K562 (cell line): ENCODE data around the gene F2RL2. TPM values are rescaled to one million over a fixed set of nuclear protein-coding genes. Genes with fewer than 3 reads are reported as not detected.

ENCODE experiments used
- ATAC-seq: fragments of 200-7000 bp; cut with Tn5 transposase; 3 replicates; pipeline ENCODE4 v1.9.1; 2020; ENCODE audit warnings: moderate library complexity
- BruUV-seq: library from RNA; stranded (reverse); fragments of 400-500 nt; replicated peaks from 2 replicates; lab custom pipeline; 2021; lab: Mats Ljungman, UMichigan
- CTCF ChIA-PET: fragments of 300-600 bp; formaldehyde crosslinking; extraction: SDS; loops from one replicate; lab custom pipeline; 2021; ENCODE audit warnings: low intra/inter-chr PET ratio; lab: Yijun Ruan, JAX
- POLR2A ChIA-PET: fragments of 300-600, 350-650 bp; sonication (Branson Sonifier 250); formaldehyde crosslinking; extraction: SDS; loops from one replicate; lab custom pipeline; 2021; ENCODE audit warnings: antibody characterized with exemption, inconsistent platforms; lab: Yijun Ruan, JAX
- DNase-seq, 4 experiments: peaks; one replicate each; pipeline versions ENCODE4 v3.0.0 to v3.0.0-alpha.2; 2011 to 2018; ENCODE audit warnings: low spot score in 3 of 4, mixed read lengths in 3 of 4; ENCODE audit errors: extremely low read depth in 1 of 4
- FAIRE-seq: peaks from 2 replicates; lab custom pipeline; 2011; peaks lifted over from hg19 to GRCh38; lab: Jason Lieb, UNC
- H2AFZ ChIP-seq: 2 replicates; pipeline ENCODE4 v1.6.0; 2011; ENCODE audit warnings: low read depth, low read length, control low read depth, inconsistent platforms
- H3K27ac ChIP-seq: fragments of 200-600 bp; 3 replicates; pipeline ENCODE4 v1.8.0; 2011; ENCODE audit warnings: low read depth, mild to moderate bottlenecking, control low read depth, inconsistent platforms, low read length, moderate library complexity, mixed read lengths; ENCODE audit errors: extremely low read depth
- H3K27me3 ChIP-seq, 2 experiments: fragments of 300-600 bp in 1 of 2; 2 replicates in 1 of 2; 3 replicates in 1 of 2; pipeline versions ENCODE4 v1.6.0 to v1.8.0; 2011; ENCODE audit warnings: inconsistent platforms in 2 of 2, low read length in 2 of 2, mild to moderate bottlenecking in 1 of 2, mixed read lengths in 1 of 2, moderate library complexity in 1 of 2; ENCODE audit not compliant: control insufficient read depth in 2 of 2, insufficient read depth in 2 of 2
- H3K36me3 ChIP-seq: fragments of 300-600 bp; 3 replicates; pipeline ENCODE4 v1.8.0; 2011; ENCODE audit warnings: mild to moderate bottlenecking, low read length, inconsistent platforms; ENCODE audit not compliant: control insufficient read depth, insufficient read depth
- H3K4me1 ChIP-seq, 2 experiments: fragments of 200-600 bp in 1 of 2; replicated peaks in 1 of 2; 2 replicates in 1 of 2; 3 replicates in 1 of 2; pipeline versions ENCODE4 v1.5.1 to v1.8.0; 2011; ENCODE audit warnings: inconsistent platforms in 2 of 2, low read length in 2 of 2, mild to moderate bottlenecking in 1 of 2, mixed read lengths in 1 of 2, moderate library complexity in 1 of 2; ENCODE audit not compliant: control insufficient read depth in 2 of 2, insufficient read depth in 2 of 2
- H3K4me2 ChIP-seq: 2 replicates; pipeline ENCODE4 v1.6.1; 2011; ENCODE audit warnings: low read length, control low read depth, inconsistent platforms, mixed read lengths; ENCODE audit not compliant: insufficient read depth
- H3K4me3 ChIP-seq: fragments of 200-600 bp; sonication (generic), shearing (Covaris generic); 2 replicates; pipeline ENCODE4 v1.5.1; 2016; ENCODE audit warnings: control low read depth, inconsistent platforms
- H3K79me2 ChIP-seq: fragments of 200-600 bp; 3 replicates; pipeline ENCODE4 v1.8.0; 2011; ENCODE audit warnings: low read length, inconsistent platforms; ENCODE audit not compliant: control insufficient read depth, insufficient read depth
- H3K9ac ChIP-seq, 2 experiments: 2 replicates each; pipeline versions ENCODE4 v1.6.0 to v1.6.1; 2011; ENCODE audit warnings: low read depth in 2 of 2, low read length in 2 of 2, control low read depth in 1 of 2, inconsistent platforms in 1 of 2, mild to moderate bottlenecking in 1 of 2, mixed read lengths in 1 of 2; ENCODE audit not compliant: insufficient read depth in 1 of 2
- H3K9me1 ChIP-seq: one replicate; pipeline ENCODE4 v1.6.0; 2011; ENCODE audit warnings: inconsistent platforms, mild to moderate bottlenecking, low read length, moderate library complexity; ENCODE audit not compliant: control insufficient read depth, insufficient read depth
- H3K9me3 ChIP-seq: replicated peaks from 2 replicates; pipeline ENCODE4 v1.5.1; 2011; ENCODE audit warnings: low read depth, low read length, inconsistent platforms; ENCODE audit not compliant: control insufficient read depth, insufficient read depth
- H4K20me1 ChIP-seq: replicated peaks from 2 replicates; pipeline ENCODE4 v1.6.1; 2011; ENCODE audit warnings: low read length, inconsistent platforms, mixed read lengths; ENCODE audit not compliant: control insufficient read depth, insufficient read depth
- CBFA2T2 ChIP-seq: fragments of 450-650 bp; conservative IDR thresholded peaks from 2 replicates; pipeline ENCODE4 v1.6.1; 2017; ENCODE audit warnings: mild to moderate bottlenecking
- CTCF ChIP-seq, 3 experiments: IDR thresholded peaks in 2 of 3; conservative IDR thresholded peaks in 1 of 3; 2 replicates each; pipeline ENCODE4 v1.5.1; 2011 to 2012; ENCODE audit warnings: low read length in 3 of 3, mild to moderate bottlenecking in 3 of 3, control low read depth in 2 of 3, improper control_type of control experiment in 1 of 3, inconsistent platforms in 1 of 3, low read depth in 1 of 3, mixed read lengths in 1 of 3, moderate library complexity in 1 of 3; ENCODE audit not compliant: insufficient read depth in 2 of 3
- IFI16 ChIP-seq: fragments of 250-450 bp; sonication (Bioruptor Pico); IDR thresholded peaks from 2 replicates; pipeline ENCODE4 v2.1.2; 2022; ENCODE audit warnings: mild to moderate bottlenecking, inconsistent platforms
- MAZ ChIP-seq, 2 experiments: fragments of 450-650 bp in 1 of 2; sonication (generic) in 1 of 2; formaldehyde crosslinking; IDR thresholded peaks in 1 of 2; conservative IDR thresholded peaks in 1 of 2; 2 replicates each; pipeline versions ENCODE4 v1.4.0 to v1.5.0; 2020; ENCODE audit warnings: mild to moderate bottlenecking in 1 of 2, missing genetic modification reagents in 1 of 2
- MCM3 ChIP-seq: fragments of 450-650 bp; IDR thresholded peaks from 2 replicates; pipeline ENCODE4 v1.6.1; 2016
- MEF2D ChIP-seq: conservative IDR thresholded peaks from 2 replicates; pipeline ENCODE4 v1.6.1; 2016; ENCODE audit warnings: low read depth, missing genetic modification characterization, missing compliant biosample characterization
- MIER1 ChIP-seq: fragments of 450-650 bp; IDR thresholded peaks from 2 replicates; pipeline ENCODE4 v1.6.1; 2016; ENCODE audit warnings: antibody characterized with exemption, mild to moderate bottlenecking, low read depth
- SMC3 ChIP-seq: conservative IDR thresholded peaks from 2 replicates; pipeline ENCODE4 v1.6.1; 2011; ENCODE audit warnings: low read depth, low read length, improper control_type of control experiment; ENCODE audit not compliant: insufficient read depth
- ZBTB2 ChIP-seq: fragments of 450-650 bp; IDR thresholded peaks from 2 replicates; pipeline ENCODE4 v1.6.1; 2016; ENCODE audit warnings: antibody characterized with exemption
- WGBS: fragments of 100-300 bp; shearing (Covaris generic); methylation state at CpG from one replicate; pipeline ENCODE4 v1.1.6; 2016; ENCODE audit warnings: low coverage, mixed read lengths; ENCODE audit not compliant: insufficient coverage; ENCODE audit errors: missing lambda C conversion rate; 5-methylcytosine and 5-hydroxymethylcytosine counted together
- in situ Hi-C: fragments of 300-500 bp; cut with MboI; formaldehyde crosslinking; loops from 4 replicates; pipeline ENCODE4 v1.15.0; 2018; ENCODE audit warnings: inconsistent platforms, mixed read lengths
- intact Hi-C: fragments of 100-400 bp; cut with micrococcal nuclease; formaldehyde crosslinking; loops from 2 replicates; pipeline ENCODE4 v1.14.2; 2022
- polyA plus RNA-seq, 8 experiments: library from polyadenylated mRNA; depleted of rRNA in 4 of 8; stranded (reverse) in 5 of 8; unstranded in 3 of 8; fragments of >200 nt; fragmentation: Nextera tagmentation in 2 of 8; fragmentation: Illumina TruSeq in 1 of 8; extraction: Ambion mirVana in 2 of 8; extraction: Trizol in 1 of 8; gene quantifications; 2 replicates each; pipeline versions ENCODE4 v1.2.1 to v1.2.3, GENCODE V29; 2011 to 2014; ENCODE audit warnings: inconsistent platforms in 1 of 8, missing spikeins in 1 of 8
- total RNA-seq, 7 experiments: library from RNA; depleted of rRNA in 6 of 7; stranded (reverse); fragments of >200 nt in 6 of 7; fragmentation: Illumina TruSeq in 2 of 7; extraction: Trizol in 2 of 7; gene quantifications; 2 replicates each; pipeline versions ENCODE4 v1.2.1 to v1.2.3, GENCODE V29; 2011 to 2021; ENCODE audit warnings: low replicate concordance in 1 of 7

F2RL2 gene
- total and polyA plus RNA-seq, 9 of the 15 experiments (the other 6 are each of a cell fraction or from before 2014, with no cell fraction given) = 0.03 to 0.12 (median 0.06) TPM; not detected in 3

DNA sequence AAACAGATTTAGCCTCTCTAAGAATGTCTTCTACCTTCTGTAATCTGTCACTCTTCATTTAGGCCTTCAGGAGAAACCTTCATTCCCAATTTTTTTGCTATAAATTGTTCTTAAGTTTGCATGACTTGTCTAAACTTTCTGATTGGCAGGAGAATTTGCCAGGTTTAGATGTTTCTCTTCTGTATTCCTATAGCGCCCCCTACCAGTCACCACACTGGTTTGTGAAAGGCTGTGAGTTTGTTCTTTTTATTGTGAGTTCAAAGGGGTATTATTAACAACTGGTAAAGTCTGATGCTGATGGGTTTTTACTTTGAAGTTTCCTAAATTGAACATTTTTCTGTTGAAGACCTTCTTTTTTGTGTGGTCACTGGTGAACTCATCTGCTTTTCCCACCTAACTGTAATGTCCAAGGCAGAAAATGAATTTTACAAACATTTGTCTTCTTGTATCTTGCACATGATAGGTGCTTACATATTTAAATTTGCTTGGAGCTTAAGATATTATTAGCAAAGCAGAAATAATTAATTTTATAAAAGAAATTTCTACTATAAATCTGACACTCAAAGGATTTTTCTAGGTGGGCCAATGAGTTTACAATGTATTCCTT, 18.4 kb upstream of the F2RL2 start (continued):
- TF ChIP-seq ZBTB2 (no peak), SMC3 (peak; percentile 68), CBFA2T2 (no peak), MEF2D (tag) (no peak), CTCF (IDR thresholded peaks at IDR 0.05 in 2 of 3, conservative IDR thresholded peaks at IDR 0.05 in 1 of 3; ENCODE audit: insufficient read depth in 2 of 3, low read depth in 1 of 3, low read length in 3 of 3) (peak; percentile 83 to 92 (median 83)), IFI16 (CRISPR knock-in tag) (no peak)

DNA sequence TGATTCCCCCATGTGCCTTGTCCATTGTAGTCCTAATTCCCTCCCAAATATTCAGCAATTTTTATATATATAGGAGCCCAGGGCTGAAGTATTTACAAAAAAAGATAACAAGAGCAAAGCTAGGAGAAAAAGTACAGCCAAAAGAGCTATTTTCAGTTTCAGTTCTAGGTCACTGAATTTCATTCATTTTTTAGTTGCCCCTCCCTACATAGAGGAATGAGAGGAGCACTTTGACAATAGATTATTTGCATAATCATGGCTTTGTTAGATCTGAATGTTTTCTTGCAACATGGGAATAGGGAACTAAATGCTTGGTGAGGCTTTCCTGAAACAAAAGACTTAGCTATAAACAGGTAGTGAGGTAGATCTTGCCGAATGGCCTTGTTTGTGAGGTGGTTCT, 15.3 kb upstream of the F2RL2 start:
- WGBS = 33% methylated on average over 1 of the region's 1 CpG
- no peak for DNase-seq
- H3K4me2 ChIP-seq = no peak overlapping the region

More for the DNA sequence above, 15.3 kb upstream of the F2RL2 start:
- H3K4me1 ChIP-seq = no peaks in the 10 kb centered on the region; a peak in 1 of 5 replicates
- in situ Hi-C loops = no loop called here
- H4K20me1 ChIP-seq = no peaks in the 10 kb centered on the region
- no peaks in the 10 kb centered on the region for H3K27me3 ChIP-seq
- no peaks in the 10 kb centered on the region for H3K9me3 ChIP-seq
- no peaks in the 10 kb centered on the region for H3K79me2 ChIP-seq
- no peak overlapping the region for H3K9ac ChIP-seq
- FAIRE-seq (no peak), ATAC-seq (no peak)
- no peaks in the 10 kb centered on the region for H3K36me3 ChIP-seq
- TF ChIP-seq MAZ (CRISPR knock-in tag; conservative IDR thresholded peaks at IDR 0.05 in 1 of 2, IDR thresholded peaks at IDR 0.05 in 1 of 2) (no peak), MCM3 (no peak), MIER1 (no peak)
- no peak overlapping the region for H3K27ac ChIP-seq
- intact Hi-C loops = no loop called here
- no peak overlapping the region for H2AFZ ChIP-seq
- no peak overlapping the region for H3K4me3 ChIP-seq
- BruUV-seq = no TSS peak
- CTCF ChIA-PET = interaction anchor here (0.9 kb wide), 1 partner anchor 37 kb away, joined by 3 read pairs; no protein-coding TSS in a partner anchor
- POLR2A ChIA-PET = interaction anchor here (0.6 to 1.2 kb wide), 2 partner anchors 55 to 1813 kb away, joined by 3 to 4 read pairs; no protein-coding TSS in a partner anchor
- no peaks in the 10 kb centered on the region for H3K9me1 ChIP-seq
